NOMO-1 treated with DMSO at 0.1 percent for 48 hours (cell line): ENCODE measurements around the gene HOXB4.
"Not testable (repeated sequence)": the region's sequence is repeated elsewhere in the genome, so short reads cannot be mapped to it uniquely, and the experiment has no call there.

Source experiments
- DNase-seq: peaks from one replicate; lab custom pipeline; 2025; ENCODE audit not compliant: unreplicated experiment; lab: John Stamatoyannopoulos, UW

HOXB4 gene

DNA sequence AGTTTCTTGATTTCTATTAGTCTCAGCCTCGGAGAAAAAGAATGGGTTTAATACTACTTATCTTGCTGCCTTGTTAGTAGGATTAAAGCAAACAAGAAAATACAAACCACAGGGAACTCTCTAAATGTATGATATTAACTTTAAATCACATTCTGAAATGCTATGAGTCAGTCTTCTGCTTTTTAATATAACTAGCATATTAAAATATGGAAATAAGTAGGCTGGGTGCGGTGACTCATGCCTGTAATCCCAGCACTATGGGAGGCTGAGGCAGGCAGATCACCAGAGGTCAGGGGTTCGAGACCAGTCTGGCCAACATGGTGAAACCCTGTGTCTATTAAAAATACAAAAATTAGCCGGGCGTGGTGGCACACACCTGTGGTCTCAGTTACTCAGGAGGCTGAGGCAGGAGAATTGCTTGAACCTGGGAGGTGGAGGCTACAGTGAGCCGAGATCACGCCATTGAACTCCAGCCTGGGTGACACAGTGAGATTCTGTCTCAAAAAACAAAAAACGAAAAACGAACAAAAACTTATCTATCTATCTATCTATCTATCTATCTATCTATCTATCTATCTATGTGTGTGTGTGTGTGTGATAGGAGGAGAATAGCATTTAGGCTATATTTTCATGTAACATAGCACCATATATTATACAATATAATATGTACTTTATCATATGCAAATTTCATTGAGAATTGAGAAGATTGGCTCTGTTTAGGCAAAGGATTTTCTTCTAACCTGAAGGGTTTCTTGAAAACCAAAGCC, 42.2 kb downstream of the HOXB4 start:
- not testable (repeated sequence) for DNase-seq

DNA sequence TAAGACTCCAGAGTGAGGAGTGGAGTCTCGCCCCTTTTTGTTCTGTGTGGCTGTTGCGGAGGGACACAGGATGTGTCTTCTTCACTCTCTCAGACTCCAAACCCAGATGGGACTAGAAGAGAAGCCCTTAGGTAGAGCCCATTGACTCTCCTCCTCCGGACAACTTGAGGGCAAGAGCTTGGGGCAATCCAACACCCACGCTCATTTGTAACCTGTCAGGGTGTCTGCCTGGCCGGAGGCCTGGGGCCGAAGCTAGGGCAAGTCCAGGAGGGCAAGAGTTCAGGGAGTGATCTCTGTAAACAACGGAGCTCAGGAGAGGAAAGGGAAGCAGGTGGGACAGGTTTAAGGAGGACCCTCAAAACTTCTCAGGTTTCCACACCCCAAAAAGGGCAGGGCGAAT, 45.9 kb downstream of the HOXB4 start:
- no peak for DNase-seq

DNA sequence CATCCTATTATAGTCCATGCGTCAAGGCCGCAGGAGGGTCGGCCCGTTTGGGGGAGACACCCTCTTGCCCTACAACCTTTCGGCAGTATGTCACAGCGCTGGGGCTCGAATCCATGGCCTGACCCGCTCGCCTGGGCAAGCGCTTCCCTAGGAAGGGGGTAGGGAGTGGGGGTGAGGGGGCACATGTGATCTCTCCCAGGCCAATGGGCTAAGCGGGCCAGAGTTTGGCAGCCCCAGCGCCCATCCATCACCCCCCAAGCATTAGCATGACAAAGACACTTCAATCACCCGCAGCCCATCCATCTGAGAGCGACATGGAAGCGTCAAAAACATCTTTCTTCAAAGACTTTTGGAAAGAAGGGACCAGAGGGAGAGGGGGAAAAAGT, 47.3 kb downstream of the HOXB4 start, which contains the start of gene HOXB1:
TSS of gene HOXB1 (minus strand) at position 125 of the 386 bp plus-strand sequence. CDS start at position 18, 107 bp downstream.
- no peak for DNase-seq

- DNase-seq, result no peak
These were observed 47.8 kb downstream of the HOXB4 start for GRCh38 chr17:48530208-48530886.

DNA sequence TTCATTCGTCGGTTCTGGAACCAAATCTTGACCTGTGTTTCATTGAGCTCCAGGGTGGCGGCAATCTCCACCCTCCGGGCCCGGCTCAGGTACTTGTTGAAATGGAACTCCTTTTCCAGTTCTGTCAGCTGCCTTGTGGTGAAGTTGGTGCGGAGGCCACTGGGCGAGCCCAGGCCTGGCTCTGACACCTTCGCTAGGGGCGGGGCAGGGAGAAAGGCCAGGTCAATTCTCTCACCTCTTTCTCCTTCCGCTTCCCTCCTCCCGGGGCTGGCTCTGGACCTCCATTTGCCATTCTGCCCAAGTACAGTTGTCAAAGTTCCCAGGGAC, 48.5 kb downstream of the HOXB4 start:
- DNase-seq, result no peak

GRCh38 chr17:48528936-48529682, 49.0 kb downstream of the HOXB4 start:
- no peak for DNase-seq

DNA sequence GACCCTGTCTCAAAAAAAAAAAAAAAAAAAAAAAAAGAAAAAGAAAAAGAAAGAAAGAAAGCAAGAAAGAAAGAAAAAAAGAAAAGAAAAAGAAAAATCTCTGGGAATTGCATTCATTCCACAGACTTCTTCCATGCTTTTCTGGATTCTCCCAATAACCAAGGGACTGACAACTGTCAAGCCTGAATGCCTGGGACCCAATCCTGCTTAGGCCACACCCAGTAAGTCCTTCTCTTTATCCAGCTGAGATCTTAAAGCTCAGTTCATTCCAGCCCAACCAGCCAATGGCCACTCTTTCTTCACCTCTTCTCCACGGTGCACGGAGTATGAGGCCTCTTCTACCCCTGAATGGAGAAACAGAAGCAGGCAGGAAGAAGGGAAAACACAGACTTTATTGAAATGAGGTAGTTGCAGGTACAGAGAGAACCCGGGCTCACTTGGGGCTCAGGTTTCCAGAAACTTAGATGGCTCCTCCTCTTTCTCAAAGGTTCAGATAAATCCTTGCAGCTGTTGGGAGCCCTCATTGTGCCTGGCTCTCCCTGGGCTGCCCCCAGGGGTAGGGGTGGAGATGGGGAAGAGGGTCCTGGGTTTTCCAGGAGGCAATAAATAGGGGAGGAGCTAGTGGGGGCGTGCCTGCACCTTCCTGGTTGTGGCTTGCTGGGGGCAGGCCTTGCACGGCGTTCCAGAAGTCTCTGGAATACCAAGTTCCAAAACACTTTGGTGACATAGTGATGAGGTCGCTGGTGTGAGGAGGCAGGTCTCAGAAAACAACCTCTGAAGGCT, 49.8 kb downstream of the HOXB4 start:
- no peak for DNase-seq

GRCh38 chr17:48527547-48527932, 50.6 kb downstream of the HOXB4 start:
- DNase-seq, result no peak

GRCh38 chr17:48526608-48527546, 51.3 kb downstream of the HOXB4 start:
- DNase-seq, result no peak
